ENCODE data around the gene CDC37. TPM values are rescaled to one million over a fixed set of nuclear protein-coding genes. Genes with fewer than 3 reads are reported as not detected.

CDC37 gene
- polyA plus RNA-seq, 2 of the 4 experiments (the other 2 are of a cell fraction) = 152 to 214 TPM

DNA sequence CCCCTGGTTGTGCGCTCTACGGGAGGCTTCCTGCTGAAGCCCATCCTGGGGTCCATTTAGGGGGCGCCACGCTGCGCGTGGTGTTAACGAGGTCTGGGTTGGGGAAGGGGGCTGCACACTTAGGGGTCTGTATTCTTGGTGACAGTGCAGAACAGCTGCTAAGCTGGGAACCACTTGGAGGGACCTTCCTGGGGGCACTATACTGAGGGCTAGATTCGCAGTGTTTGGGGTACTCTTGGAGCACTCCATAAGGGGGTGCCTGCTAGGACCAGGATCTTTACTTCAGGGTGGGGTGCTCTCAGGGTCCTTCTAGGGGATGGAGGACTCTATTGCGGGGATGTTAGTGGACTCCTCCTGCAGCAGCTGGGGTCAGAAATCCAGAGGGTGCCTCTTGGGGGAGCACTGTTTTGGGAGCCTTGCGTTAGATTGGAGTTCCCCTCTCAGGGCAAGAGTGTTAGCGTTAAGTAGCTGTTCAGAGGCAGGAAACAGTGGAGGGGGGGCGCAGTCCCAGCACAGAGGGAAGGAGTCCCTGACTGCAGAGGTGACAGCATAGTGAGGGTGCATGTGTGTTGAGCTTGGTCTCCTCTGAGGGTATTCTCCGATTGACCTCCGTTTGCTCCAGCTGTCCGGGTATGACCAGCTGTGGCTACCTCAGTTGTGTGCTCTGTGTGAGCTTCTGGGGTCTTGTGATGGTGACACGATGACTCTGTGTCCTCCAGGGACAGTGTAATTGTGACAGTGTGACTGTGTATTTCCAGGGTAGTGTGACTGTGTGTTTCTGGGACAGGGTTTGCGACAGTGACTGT, 18.1 kb upstream of the CDC37 start:
- TF ChIP-seq KDM1A (IDR thresholded peaks at IDR 0.05; ENCODE audit: low read depth) = no peak
- no peak for TF ChIP-seq SREBF2 (IDR thresholded peaks at IDR 0.05)
- no peak for TF ChIP-seq CBX2 (IDR thresholded peaks at IDR 0.05; ENCODE audit: borderline replicate concordance, low read depth)
- no peak for TF ChIP-seq HEYL (CRISPR knock-in tag; IDR thresholded peaks at IDR 0.05)
- TF ChIP-seq, protein P1, sequence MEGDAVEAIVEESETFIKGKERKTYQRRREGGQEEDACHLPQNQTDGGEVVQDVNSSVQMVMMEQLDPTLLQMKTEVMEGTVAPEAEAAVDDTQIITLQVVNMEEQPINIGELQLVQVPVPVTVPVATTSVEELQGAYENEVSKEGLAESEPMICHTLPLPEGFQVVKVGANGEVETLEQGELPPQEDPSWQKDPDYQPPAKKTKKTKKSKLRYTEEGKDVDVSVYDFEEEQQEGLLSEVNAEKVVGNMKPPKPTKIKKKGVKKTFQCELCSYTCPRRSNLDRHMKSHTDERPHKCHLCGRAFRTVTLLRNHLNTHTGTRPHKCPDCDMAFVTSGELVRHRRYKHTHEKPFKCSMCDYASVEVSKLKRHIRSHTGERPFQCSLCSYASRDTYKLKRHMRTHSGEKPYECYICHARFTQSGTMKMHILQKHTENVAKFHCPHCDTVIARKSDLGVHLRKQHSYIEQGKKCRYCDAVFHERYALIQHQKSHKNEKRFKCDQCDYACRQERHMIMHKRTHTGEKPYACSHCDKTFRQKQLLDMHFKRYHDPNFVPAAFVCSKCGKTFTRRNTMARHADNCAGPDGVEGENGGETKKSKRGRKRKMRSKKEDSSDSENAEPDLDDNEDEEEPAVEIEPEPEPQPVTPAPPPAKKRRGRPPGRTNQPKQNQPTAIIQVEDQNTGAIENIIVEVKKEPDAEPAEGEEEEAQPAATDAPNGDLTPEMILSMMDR (IDR thresholded peaks at IDR 0.05) = no peak; the same call in 2 of the 3 replicates
- no peak for TF ChIP-seq HOXB13 (CRISPR knock-in tag; IDR thresholded peaks at IDR 0.05; ENCODE audit: low read depth)
- TF ChIP-seq POLR2A (IDR thresholded peaks at IDR 0.05; ENCODE audit: low read length) = no peak
- TF ChIP-seq, protein P2, sequence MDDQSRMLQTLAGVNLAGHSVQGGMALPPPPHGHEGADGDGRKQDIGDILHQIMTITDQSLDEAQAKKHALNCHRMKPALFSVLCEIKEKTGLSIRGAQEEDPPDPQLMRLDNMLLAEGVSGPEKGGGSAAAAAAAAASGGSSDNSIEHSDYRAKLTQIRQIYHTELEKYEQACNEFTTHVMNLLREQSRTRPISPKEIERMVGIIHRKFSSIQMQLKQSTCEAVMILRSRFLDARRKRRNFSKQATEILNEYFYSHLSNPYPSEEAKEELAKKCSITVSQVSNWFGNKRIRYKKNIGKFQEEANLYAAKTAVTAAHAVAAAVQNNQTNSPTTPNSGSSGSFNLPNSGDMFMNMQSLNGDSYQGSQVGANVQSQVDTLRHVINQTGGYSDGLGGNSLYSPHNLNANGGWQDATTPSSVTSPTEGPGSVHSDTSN (IDR thresholded peaks at IDR 0.05) = no peak
- TF ChIP-seq EHF (CRISPR knock-in tag; IDR thresholded peaks at IDR 0.05) = no peak
- POLR2A ChIA-PET = no interaction called here
- H3K27ac ChIP-seq = peak overlapping the region in 1 of 2 experiments; percentile 86; a peak in 2 of 6 replicates
- CTCF ChIA-PET = interaction anchor here (0.8 to 2.6 kb wide), 15 partner anchors 8 to 296 kb away, joined by 3 to 16 read pairs (median 6); partner anchors contain the start of genes CDC37, DNM2 and ICAM1
- H3K4me1 ChIP-seq = peaks cover 33% of the 10 kb centered on the region
- ATAC-seq (no peak), FAIRE-seq (no peak), DNase-seq (ENCODE audit: low read depth in 1 of 2, low spot score in 1 of 2) (no peak)
- peak overlapping the region; percentile 52 for H3K4me3 ChIP-seq
- peak overlapping the region; percentile 95 for H3K4me2 ChIP-seq
- no peaks in the 10 kb centered on the region for H3K9me3 ChIP-seq
- WGBS (ENCODE audit: missing lambda C conversion rate) = 68% methylated on average over 14 of the region's 17 CpGs

DNA sequence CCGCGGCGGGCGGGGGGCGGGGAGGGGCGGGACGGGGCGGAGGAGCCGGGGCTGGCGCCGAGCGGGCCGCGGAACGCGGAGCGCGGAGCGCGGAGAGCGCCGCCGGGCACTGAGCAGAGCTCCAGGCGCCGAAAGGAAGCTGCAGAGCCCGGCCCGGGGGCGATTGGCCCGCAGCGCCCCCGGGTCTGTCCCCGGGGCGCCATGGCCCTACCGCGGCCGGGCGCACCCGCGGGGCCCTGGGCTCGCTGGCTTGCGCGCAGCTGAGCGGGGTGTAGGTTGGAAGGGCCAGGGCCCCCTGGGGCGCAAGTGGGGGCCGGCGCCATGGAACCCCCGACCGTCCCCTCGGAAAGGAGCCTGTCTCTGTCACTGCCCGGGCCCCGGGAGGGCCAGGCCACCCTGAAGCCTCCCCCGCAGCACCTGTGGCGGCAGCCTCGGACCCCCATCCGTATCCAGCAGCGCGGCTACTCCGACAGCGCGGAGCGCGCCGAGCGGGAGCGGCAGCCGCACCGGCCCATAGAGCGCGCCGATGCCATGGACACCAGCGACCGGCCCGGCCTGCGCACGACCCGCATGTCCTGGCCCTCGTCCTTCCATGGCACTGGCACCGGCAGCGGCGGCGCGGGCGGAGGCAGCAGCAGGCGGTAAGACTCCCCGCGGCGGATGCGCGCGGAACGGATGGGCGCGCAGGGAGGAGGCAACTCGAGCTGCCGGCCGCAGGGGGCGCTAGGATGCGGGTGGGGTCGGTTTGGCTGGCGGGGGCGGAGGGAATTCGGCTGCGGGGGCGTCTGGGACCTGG, 17.3 kb upstream of the CDC37 start, which contains the start of gene PDE4A:
Gene PDE4A, plus strand, starts transcription at position 95 of the 796 bp plus-strand sequence. Its CDS starts 227 bp downstream, at position 322.
- peak; percentile 32 to 68 for DNase-seq (ENCODE audit: low read depth in 1 of 2, low spot score in 1 of 2)
- ATAC-seq = peak in 1 of 2 experiments; percentile 3; a peak in 1 of 6 replicates
- peak within 1 kb of the TSS; percentile 52 for H3K4me3 ChIP-seq
- ChIA-PET CTCF (interaction anchor here (0.8 to 2.6 kb wide), 13 partner anchors 9 to 297 kb away, joined by 3 to 16 read pairs (median 6); partner anchors contain the start of genes CDC37, DNM2 and ICAM1), POLR2A (no interaction called here)
- peak within 1 kb of the TSS; percentile 65 to 86 for H3K27ac ChIP-seq
- H3K4me2 ChIP-seq = peak within 1 kb of the TSS; percentile 95
- 7% methylated on average over 11 of the region's 104 CpGs for WGBS (ENCODE audit: missing lambda C conversion rate)
- no peak for FAIRE-seq
- H3K4me1 ChIP-seq = peaks cover 36% of the 10 kb centered on the region
- H3K9me3 ChIP-seq = no peaks in the 10 kb centered on the region
- TF ChIP-seq RARB (CRISPR knock-in tag; IDR thresholded peaks at IDR 0.05) = no peak
- no peak for TF ChIP-seq CBX8 (IDR thresholded peaks at IDR 0.05)
- no peak for TF ChIP-seq PHF8 (IDR thresholded peaks at IDR 0.05; ENCODE audit: borderline replicate concordance, low read depth)
- no peak for TF ChIP-seq EHF (CRISPR knock-in tag; IDR thresholded peaks at IDR 0.05)
- TF ChIP-seq CHD4 (IDR thresholded peaks at IDR 0.05; ENCODE audit: borderline replicate concordance) = no peak
- TF ChIP-seq, protein P3, sequence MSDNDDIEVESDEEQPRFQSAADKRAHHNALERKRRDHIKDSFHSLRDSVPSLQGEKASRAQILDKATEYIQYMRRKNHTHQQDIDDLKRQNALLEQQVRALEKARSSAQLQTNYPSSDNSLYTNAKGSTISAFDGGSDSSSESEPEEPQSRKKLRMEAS (IDR thresholded peaks at IDR 0.05) = peak; percentile 39; the same call in 1 of the 2 replicates
- no peak for TF ChIP-seq MAFK (IDR thresholded peaks at IDR 0.05; ENCODE audit: partially characterized antibody)
- no peak for TF ChIP-seq HOXA7 (CRISPR knock-in tag; IDR thresholded peaks at IDR 0.05)
- TF ChIP-seq MYC (IDR thresholded peaks at IDR 0.05; ENCODE audit: borderline replicate concordance, low read length) = no peak
- TF ChIP-seq HDAC2 (IDR thresholded peaks at IDR 0.05) = 0 out of 2 replicates have a peak, but pooled peaks have one; percentile 48
- TF ChIP-seq, protein P4, sequence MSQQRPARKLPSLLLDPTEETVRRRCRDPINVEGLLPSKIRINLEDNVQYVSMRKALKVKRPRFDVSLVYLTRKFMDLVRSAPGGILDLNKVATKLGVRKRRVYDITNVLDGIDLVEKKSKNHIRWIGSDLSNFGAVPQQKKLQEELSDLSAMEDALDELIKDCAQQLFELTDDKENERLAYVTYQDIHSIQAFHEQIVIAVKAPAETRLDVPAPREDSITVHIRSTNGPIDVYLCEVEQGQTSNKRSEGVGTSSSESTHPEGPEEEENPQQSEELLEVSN (IDR thresholded peaks at IDR 0.05; ENCODE audit: borderline replicate concordance, low read depth) = peak; percentile 33; the same call in 1 of the 2 replicates
- TF ChIP-seq TP53 (CRISPR knock-in tag; IDR thresholded peaks at IDR 0.05) = no peak
- no peak for TF ChIP-seq RAD21 (conservative IDR thresholded peaks at IDR 0.05 in 1 of 2, IDR thresholded peaks at IDR 0.05 in 1 of 2)
- TF ChIP-seq POLR2AphosphoS2 (conservative IDR thresholded peaks at IDR 0.05; ENCODE audit: low read length) = no peak
- TF ChIP-seq RCOR1 (IDR thresholded peaks at IDR 0.05; ENCODE audit: low read depth, low read length) = no peak
- TF ChIP-seq CEBPB (IDR thresholded peaks at IDR 0.05) = no peak
- TF ChIP-seq RFX5 (IDR thresholded peaks at IDR 0.05) = no peak
- TF ChIP-seq, protein P1 (IDR thresholded peaks at IDR 0.05) = peak; percentile 38
- TF ChIP-seq GATA3 (IDR thresholded peaks at IDR 0.05; ENCODE audit: borderline replicate concordance) = no peak
- TF ChIP-seq, protein P5, sequence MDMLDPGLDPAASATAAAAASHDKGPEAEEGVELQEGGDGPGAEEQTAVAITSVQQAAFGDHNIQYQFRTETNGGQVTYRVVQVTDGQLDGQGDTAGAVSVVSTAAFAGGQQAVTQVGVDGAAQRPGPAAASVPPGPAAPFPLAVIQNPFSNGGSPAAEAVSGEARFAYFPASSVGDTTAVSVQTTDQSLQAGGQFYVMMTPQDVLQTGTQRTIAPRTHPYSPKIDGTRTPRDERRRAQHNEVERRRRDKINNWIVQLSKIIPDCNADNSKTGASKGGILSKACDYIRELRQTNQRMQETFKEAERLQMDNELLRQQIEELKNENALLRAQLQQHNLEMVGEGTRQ (IDR thresholded peaks at IDR 0.05) = no peak
- no peak for TF ChIP-seq FOSL2 (IDR thresholded peaks at IDR 0.05)
- TF ChIP-seq FOSL2 (CRISPR knock-in tag; IDR thresholded peaks at IDR 0.05) = no peak
- TF ChIP-seq NFE2L2 (conservative IDR thresholded peaks at IDR 0.05; ENCODE audit: low read length) = no peak
